IPS-18a (cell line): ENCODE data around the gene COLGALT1.

Experiments used
- H3K27ac ChIP-seq: one replicate; pipeline ENCODE4 v1.5.1; 2013; ENCODE audit warnings: low read length
- H3K27me3 ChIP-seq: one replicate; pipeline ENCODE4 v1.6.1; 2013; ENCODE audit warnings: mild to moderate bottlenecking, low read length; ENCODE audit not compliant: control insufficient read depth, insufficient read depth
- H3K36me3 ChIP-seq: one replicate; pipeline ENCODE4 v1.6.1; 2013; ENCODE audit warnings: low read depth, low read length; ENCODE audit not compliant: control insufficient read depth
- H3K4me1 ChIP-seq: one replicate; pipeline ENCODE4 v1.6.1; 2013; ENCODE audit warnings: low read depth, low read length; ENCODE audit not compliant: control insufficient read depth
- H3K4me3 ChIP-seq: one replicate; pipeline ENCODE4 v1.5.1; 2013; ENCODE audit warnings: low read length
- H3K9ac ChIP-seq: one replicate; pipeline ENCODE4 v1.6.1; 2013; ENCODE audit warnings: mild to moderate bottlenecking, low read length, moderate library complexity
- H3K9me3 ChIP-seq: one replicate; pipeline ENCODE4 v1.6.1; 2013; ENCODE audit warnings: low read depth, low read length; ENCODE audit not compliant: control insufficient read depth

COLGALT1 gene

GRCh38 chr19:17605117-17605516 is 49.7 kb downstream of the COLGALT1 start:
- H3K4me3 ChIP-seq = peak overlapping the region; percentile 60

GRCh38 chr19:17605761-17606589 is 50.5 kb downstream of the COLGALT1 start:
- H3K36me3 ChIP-seq = no peaks in the 10 kb centered on the region
- H3K4me1 ChIP-seq = peaks cover 12% of the 10 kb centered on the region
- peak overlapping the region; percentile 71 for H3K27ac ChIP-seq
- peak overlapping the region; percentile 71 for H3K9ac ChIP-seq
- H3K4me3 ChIP-seq = peak overlapping the region; percentile 60
- H3K9me3 ChIP-seq = no peaks in the 10 kb centered on the region
- no peaks in the 10 kb centered on the region for H3K27me3 ChIP-seq

More at GRCh38 chr19:17605117-17605516, 49.7 kb downstream of the COLGALT1 start:
- Histone ChIP-seq H3K4me1 (peaks cover 12% of the 10 kb centered on the region), H3K9ac (no peak overlapping the region), H3K27ac (no peak overlapping the region), H3K27me3 (no peaks in the 10 kb centered on the region), H3K36me3 (no peaks in the 10 kb centered on the region), H3K9me3 (no peaks in the 10 kb centered on the region)

GRCh38 chr19:17606590-17607185 is 51.2 kb downstream of the COLGALT1 start:
- no peak overlapping the region for H3K27ac ChIP-seq
- no peaks in the 10 kb centered on the region for H3K36me3 ChIP-seq
- no peaks in the 10 kb centered on the region for H3K9me3 ChIP-seq
- peaks cover 10% of the 10 kb centered on the region for H3K4me1 ChIP-seq
- peak overlapping the region; percentile 60 for H3K4me3 ChIP-seq
- H3K9ac ChIP-seq = no peak overlapping the region
- no peaks in the 10 kb centered on the region for H3K27me3 ChIP-seq

- Histone ChIP-seq H3K4me3 (no peak overlapping the region), H3K9ac (no peak overlapping the region), H3K9me3 (no peaks in the 10 kb centered on the region), H3K27ac (no peak overlapping the region), H3K36me3 (no peaks in the 10 kb centered on the region), H3K4me1 (peaks cover under 1% of the 10 kb centered on the region), H3K27me3 (no peaks in the 10 kb centered on the region)
Observed at GRCh38 chr19:17607936-17608335, 52.5 kb downstream of the COLGALT1 start.

GRCh38 chr19:17610384-17610783 is 54.9 kb downstream of the COLGALT1 start:
- H3K4me3 ChIP-seq = no peak overlapping the region
- H3K4me1 ChIP-seq = no peaks in the 10 kb centered on the region
- no peaks in the 10 kb centered on the region for H3K27me3 ChIP-seq
- no peaks in the 10 kb centered on the region for H3K9me3 ChIP-seq
- H3K36me3 ChIP-seq = no peaks in the 10 kb centered on the region
- no peak overlapping the region for H3K27ac ChIP-seq
- H3K9ac ChIP-seq = no peak overlapping the region

- no peak overlapping the region for H3K9ac ChIP-seq
- no peak overlapping the region for H3K4me3 ChIP-seq
- H3K27ac ChIP-seq = no peak overlapping the region
- no peaks in the 10 kb centered on the region for H3K9me3 ChIP-seq
- no peaks in the 10 kb centered on the region for H3K36me3 ChIP-seq
- no peaks in the 10 kb centered on the region for H3K4me1 ChIP-seq
- H3K27me3 ChIP-seq = no peaks in the 10 kb centered on the region
Observed at GRCh38 chr19:17611462-17612244, 56.2 kb downstream of the COLGALT1 start.

GRCh38 chr19:17614476-17614875 is 59.0 kb downstream of the COLGALT1 start:
- no peaks in the 10 kb centered on the region for H3K4me1 ChIP-seq
- peaks cover 4% of the 10 kb centered on the region for H3K36me3 ChIP-seq
- H3K9me3 ChIP-seq = no peaks in the 10 kb centered on the region
- no peak overlapping the region for H3K27ac ChIP-seq
- H3K4me3 ChIP-seq = no peak overlapping the region
- H3K9ac ChIP-seq = no peak overlapping the region
- no peaks in the 10 kb centered on the region for H3K27me3 ChIP-seq

- Histone ChIP-seq H3K36me3 (peaks cover 4% of the 10 kb centered on the region), H3K9me3 (no peaks in the 10 kb centered on the region), H3K4me3 (no peak overlapping the region), H3K4me1 (no peaks in the 10 kb centered on the region), H3K27me3 (no peaks in the 10 kb centered on the region), H3K9ac (no peak overlapping the region), H3K27ac (no peak overlapping the region)
Observed at GRCh38 chr19:17615889-17616685, 60.6 kb downstream of the COLGALT1 start.

- Histone ChIP-seq H3K4me1 (no peaks in the 10 kb centered on the region), H3K9ac (no peak overlapping the region), H3K27ac (no peak overlapping the region), H3K27me3 (no peaks in the 10 kb centered on the region), H3K36me3 (peaks cover 4% of the 10 kb centered on the region), H3K9me3 (no peaks in the 10 kb centered on the region), H3K4me3 (no peak overlapping the region)
Observed at GRCh38 chr19:17616686-17616960, 61.2 kb downstream of the COLGALT1 start.

- Histone ChIP-seq H3K36me3 (peaks cover 4% of the 10 kb centered on the region), H3K27me3 (no peaks in the 10 kb centered on the region), H3K4me1 (no peaks in the 10 kb centered on the region), H3K9me3 (no peaks in the 10 kb centered on the region), H3K9ac (no peak overlapping the region), H3K4me3 (no peak overlapping the region), H3K27ac (no peak overlapping the region)
Observed at GRCh38 chr19:17616961-17617806, 61.7 kb downstream of the COLGALT1 start.
